Stomach (tissue), 4 donors: ENCODE data around the gene GCA.

ENCODE experiments used
- EP300 ChIP-seq: sonication (generic); formaldehyde crosslinking; IDR thresholded peaks from one replicate; pipeline ENCODE4 v1.6.1; 2017; ENCODE audit warnings: antibody characterized with exemption
- POLR2A ChIP-seq, 4 donors: fragments of 450-650 bp; IDR thresholded peaks; one replicate each; pipeline ENCODE4 v1.6.1; 2016; ENCODE audit warnings: antibody characterized with exemption in 4 of 4, control low read depth in 2 of 4, mild to moderate bottlenecking in 1 of 4, moderate library complexity in 1 of 4
- POLR2AphosphoS5 ChIP-seq, 3 donors: sonication (generic); formaldehyde crosslinking; IDR thresholded peaks; one replicate each; pipeline ENCODE4 v1.6.1; 2016; ENCODE audit warnings: antibody characterized with exemption in 3 of 3
- TF ChIP-seq, protein P1 (sequence below), 7 experiments: fragments of 450-650 bp in 4 of 7; fragments of 200-600 bp in 3 of 7; sonication (generic) in 3 of 7; IDR thresholded peaks; one replicate each; pipeline ENCODE4 v1.5.1; 2016 to 2019; ENCODE audit warnings: antibody characterized with exemption in 7 of 7, control low read depth in 2 of 7, mild to moderate bottlenecking in 1 of 7

DNA sequence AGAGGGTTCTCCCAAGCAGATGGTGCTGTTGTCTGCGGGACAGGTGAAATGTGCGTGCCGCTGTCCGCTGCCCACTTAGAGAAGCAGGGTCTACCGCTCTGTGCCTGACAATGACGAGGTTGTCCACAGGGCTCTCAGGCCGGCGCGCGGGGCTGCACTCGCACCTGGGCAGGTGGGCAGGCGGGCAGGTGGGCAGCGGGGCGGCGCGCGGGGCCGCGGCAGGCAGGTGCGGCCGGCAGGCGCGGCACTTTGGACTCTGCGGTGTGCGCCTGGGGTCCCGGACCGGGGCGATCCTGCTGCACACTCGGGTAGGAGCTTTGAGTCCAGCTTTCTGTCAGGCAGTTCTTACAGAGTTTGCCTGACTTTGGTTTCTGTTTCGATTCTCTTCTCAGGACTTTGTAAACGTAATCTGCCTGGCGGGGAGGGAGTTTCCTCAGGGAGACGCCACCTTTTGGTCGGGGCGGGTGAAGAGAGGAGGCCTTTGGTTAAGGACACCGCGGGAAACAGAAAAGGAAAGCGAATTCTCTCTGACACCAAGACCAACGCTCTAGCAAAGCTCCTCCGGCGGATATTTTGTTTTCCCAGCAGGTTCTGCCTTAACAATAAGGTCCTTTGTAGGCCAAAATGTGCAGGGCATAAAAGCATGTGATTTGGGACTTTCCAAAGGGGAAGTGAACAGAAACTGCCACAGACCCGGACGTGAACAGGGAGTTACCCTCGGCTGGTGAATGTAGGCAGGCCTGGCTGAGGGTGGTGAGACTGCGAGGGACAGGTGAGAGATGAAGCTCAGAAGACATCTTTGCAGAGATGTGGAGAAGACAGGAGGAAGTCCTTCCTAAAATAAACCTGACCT lies 25.4 kb upstream of the GCA start, which contains the start of gene IFIH1:
- TF ChIP-seq POLR2AphosphoS5 (IDR thresholded peaks at IDR 0.05), result peak; percentile 63 to 68 (median 64)
- TF ChIP-seq, protein P1, sequence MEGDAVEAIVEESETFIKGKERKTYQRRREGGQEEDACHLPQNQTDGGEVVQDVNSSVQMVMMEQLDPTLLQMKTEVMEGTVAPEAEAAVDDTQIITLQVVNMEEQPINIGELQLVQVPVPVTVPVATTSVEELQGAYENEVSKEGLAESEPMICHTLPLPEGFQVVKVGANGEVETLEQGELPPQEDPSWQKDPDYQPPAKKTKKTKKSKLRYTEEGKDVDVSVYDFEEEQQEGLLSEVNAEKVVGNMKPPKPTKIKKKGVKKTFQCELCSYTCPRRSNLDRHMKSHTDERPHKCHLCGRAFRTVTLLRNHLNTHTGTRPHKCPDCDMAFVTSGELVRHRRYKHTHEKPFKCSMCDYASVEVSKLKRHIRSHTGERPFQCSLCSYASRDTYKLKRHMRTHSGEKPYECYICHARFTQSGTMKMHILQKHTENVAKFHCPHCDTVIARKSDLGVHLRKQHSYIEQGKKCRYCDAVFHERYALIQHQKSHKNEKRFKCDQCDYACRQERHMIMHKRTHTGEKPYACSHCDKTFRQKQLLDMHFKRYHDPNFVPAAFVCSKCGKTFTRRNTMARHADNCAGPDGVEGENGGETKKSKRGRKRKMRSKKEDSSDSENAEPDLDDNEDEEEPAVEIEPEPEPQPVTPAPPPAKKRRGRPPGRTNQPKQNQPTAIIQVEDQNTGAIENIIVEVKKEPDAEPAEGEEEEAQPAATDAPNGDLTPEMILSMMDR (IDR thresholded peaks at IDR 0.05), result peak in 3 of 7 experiments; percentile 22 to 41 (median 27)
- TF ChIP-seq POLR2A (IDR thresholded peaks at IDR 0.05), result no peak
- no peak for TF ChIP-seq EP300
